ENCODE results near the gene TMEM233.

Gene TMEM233

GRCh38 chr12:119574255-119574654, 19.3 kb upstream of the TMEM233 start:
- Histone ChIP-seq H4K8ac (ENCODE audit: low read depth, low read length) (no peak overlapping the region), H3K18ac (ENCODE audit: low read length) (no peak overlapping the region), H3K27me3 (ENCODE audit: insufficient read depth, low read length) (no peaks in the 10 kb centered on the region), H3K4me2 (ENCODE audit: low read length) (no peak overlapping the region), H2BK120ac (ENCODE audit: insufficient read depth, low read length, poor library complexity) (no peak overlapping the region), H3K4me1 (ENCODE audit: control insufficient read depth in 1 of 2, insufficient read depth in 2 of 2, low read length in 2 of 2) (no peaks in the 10 kb centered on the region), H4K12ac (ENCODE audit: low read depth, low read length) (no peak overlapping the region), H3K14ac (ENCODE audit: low read length) (no peak overlapping the region), H2AFZ (ENCODE audit: insufficient read depth, low read length, poor library complexity) (no peak overlapping the region), H2BK5ac (ENCODE audit: low read depth, low read length, poor library complexity) (no peak overlapping the region), H3K4ac (ENCODE audit: low read depth, low read length) (no peak overlapping the region), H3K23ac (ENCODE audit: low read length) (no peak overlapping the region), H2BK12ac (ENCODE audit: low read length) (no peak overlapping the region), H3K79me2 (ENCODE audit: control insufficient read depth, insufficient read depth, low read length, poor library complexity) (no peaks in the 10 kb centered on the region), H3K4me3 (ENCODE audit: low read depth, low read length) (no peak overlapping the region), H3K36me3 (ENCODE audit: control insufficient read depth in 1 of 2, insufficient read depth in 2 of 2, low read length in 2 of 2) (no peaks in the 10 kb centered on the region), H3K9me3 (ENCODE audit: insufficient read depth, low read depth, low read length) (no peaks in the 10 kb centered on the region), H3K9ac (ENCODE audit: low read length) (no peak overlapping the region), H3K27ac (ENCODE audit: low read depth, low read length) (no peak overlapping the region), H2AK5ac (ENCODE audit: low read length) (no peak overlapping the region), H4K91ac (ENCODE audit: low read depth, low read length) (no peak overlapping the region), H3K79me1 (ENCODE audit: low read length) (no peaks in the 10 kb centered on the region)
- DNase-seq: no peak
- WGBS (ENCODE audit: extremely low coverage, insufficient coverage, insufficient read length): no CpG with 5 or more reads among the region's 1 CpG

- no peak overlapping the region for H3K27ac ChIP-seq (ENCODE audit: low read depth, low read length)
- H3K4me2 ChIP-seq (ENCODE audit: low read length): no peak overlapping the region
- H3K36me3 ChIP-seq (ENCODE audit: control insufficient read depth in 1 of 2, insufficient read depth in 2 of 2, low read length in 2 of 2): no peaks in the 10 kb centered on the region
- H3K27me3 ChIP-seq (ENCODE audit: insufficient read depth, low read length): no peaks in the 10 kb centered on the region
- no peak overlapping the region for H4K91ac ChIP-seq (ENCODE audit: low read depth, low read length)
- no peak overlapping the region for H4K8ac ChIP-seq (ENCODE audit: low read depth, low read length)
- H3K4me3 ChIP-seq (ENCODE audit: low read depth, low read length): no peak overlapping the region
- H3K4me1 ChIP-seq (ENCODE audit: control insufficient read depth in 1 of 2, insufficient read depth in 2 of 2, low read length in 2 of 2): no peaks in the 10 kb centered on the region
- H3K4ac ChIP-seq (ENCODE audit: low read depth, low read length): no peak overlapping the region
- no peak overlapping the region for H3K14ac ChIP-seq (ENCODE audit: low read length)
- no peak overlapping the region for H4K12ac ChIP-seq (ENCODE audit: low read depth, low read length)
- H3K18ac ChIP-seq (ENCODE audit: low read length): no peak overlapping the region
- no peak overlapping the region for H2AK5ac ChIP-seq (ENCODE audit: low read length)
- no peaks in the 10 kb centered on the region for H3K79me1 ChIP-seq (ENCODE audit: low read length)
- no CpG with 5 or more reads among the region's 8 CpGs for WGBS (ENCODE audit: extremely low coverage, insufficient coverage, insufficient read length)
- H3K23ac ChIP-seq (ENCODE audit: low read length): no peak overlapping the region
- H2BK12ac ChIP-seq (ENCODE audit: low read length): no peak overlapping the region
- no peak overlapping the region for H2BK5ac ChIP-seq (ENCODE audit: low read depth, low read length, poor library complexity)
- no peaks in the 10 kb centered on the region for H3K79me2 ChIP-seq (ENCODE audit: control insufficient read depth, insufficient read depth, low read length, poor library complexity)
- no peak for DNase-seq
- H3K9me3 ChIP-seq (ENCODE audit: insufficient read depth, low read depth, low read length): no peaks in the 10 kb centered on the region
- H2AFZ ChIP-seq (ENCODE audit: insufficient read depth, low read length, poor library complexity): no peak overlapping the region
- H3K9ac ChIP-seq (ENCODE audit: low read length): no peak overlapping the region
- no peak overlapping the region for H2BK120ac ChIP-seq (ENCODE audit: insufficient read depth, low read length, poor library complexity)
These were observed 17.3 kb upstream of the TMEM233 start for GRCh38 chr12:119576118-119576810.

DNA sequence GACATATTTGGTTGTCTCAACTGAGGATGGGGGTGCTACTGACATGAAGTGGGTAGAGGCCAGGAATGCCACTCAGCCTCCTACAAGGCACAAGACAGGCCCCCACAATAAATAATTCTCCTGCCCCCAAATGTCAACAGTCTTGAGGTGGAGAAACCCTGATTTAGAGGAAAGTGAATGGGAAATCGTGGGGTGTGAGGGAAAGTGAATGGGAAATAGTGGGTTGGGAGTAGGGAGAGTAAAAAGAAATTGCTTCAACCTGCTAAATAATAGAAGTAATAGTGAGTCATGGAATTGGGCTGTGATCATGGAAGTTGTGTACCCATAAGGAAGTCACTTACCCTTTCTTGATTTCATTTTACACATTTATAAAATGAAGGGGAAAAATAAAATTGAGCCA, 16.7 kb upstream of the TMEM233 start:
- Histone ChIP-seq H3K14ac (ENCODE audit: low read length) (no peak overlapping the region), H2AK5ac (ENCODE audit: low read length) (no peak overlapping the region), H3K27me3 (ENCODE audit: insufficient read depth, low read length) (no peaks in the 10 kb centered on the region), H4K91ac (ENCODE audit: low read depth, low read length) (no peak overlapping the region), H3K23ac (ENCODE audit: low read length) (no peak overlapping the region), H3K79me1 (ENCODE audit: low read length) (no peaks in the 10 kb centered on the region), H4K8ac (ENCODE audit: low read depth, low read length) (no peak overlapping the region), H3K4me3 (ENCODE audit: low read depth, low read length) (no peak overlapping the region), H4K12ac (ENCODE audit: low read depth, low read length) (no peak overlapping the region), H3K9me3 (ENCODE audit: insufficient read depth, low read depth, low read length) (no peaks in the 10 kb centered on the region), H3K4me2 (ENCODE audit: low read length) (no peak overlapping the region), H3K27ac (ENCODE audit: low read depth, low read length) (no peak overlapping the region), H3K4ac (ENCODE audit: low read depth, low read length) (no peak overlapping the region), H2BK5ac (ENCODE audit: low read depth, low read length, poor library complexity) (no peak overlapping the region), H3K4me1 (ENCODE audit: control insufficient read depth in 1 of 2, insufficient read depth in 2 of 2, low read length in 2 of 2) (no peaks in the 10 kb centered on the region), H3K79me2 (ENCODE audit: control insufficient read depth, insufficient read depth, low read length, poor library complexity) (no peaks in the 10 kb centered on the region), H2AFZ (ENCODE audit: insufficient read depth, low read length, poor library complexity) (no peak overlapping the region), H2BK12ac (ENCODE audit: low read length) (no peak overlapping the region), H3K36me3 (ENCODE audit: control insufficient read depth in 1 of 2, insufficient read depth in 2 of 2, low read length in 2 of 2) (no peaks in the 10 kb centered on the region), H3K9ac (ENCODE audit: low read length) (no peak overlapping the region), H3K18ac (ENCODE audit: low read length) (no peak overlapping the region), H2BK120ac (ENCODE audit: insufficient read depth, low read length, poor library complexity) (no peak overlapping the region)
- no peak for DNase-seq
- 100% methylated on average over 1 of the region's 1 CpG for WGBS (ENCODE audit: extremely low coverage, insufficient coverage, insufficient read length)

GRCh38 chr12:119578112-119578511, 15.5 kb upstream of the TMEM233 start:
- H3K27me3 ChIP-seq (ENCODE audit: insufficient read depth, low read length): no peaks in the 10 kb centered on the region
- H2AFZ ChIP-seq (ENCODE audit: insufficient read depth, low read length, poor library complexity): no peak overlapping the region
- H3K4me2 ChIP-seq (ENCODE audit: low read length): no peak overlapping the region
- no peak overlapping the region for H4K8ac ChIP-seq (ENCODE audit: low read depth, low read length)
- H2AK5ac ChIP-seq (ENCODE audit: low read length): no peak overlapping the region
- WGBS (ENCODE audit: extremely low coverage, insufficient coverage, insufficient read length): no CpG with 5 or more reads among the region's 2 CpGs
- no peaks in the 10 kb centered on the region for H3K79me2 ChIP-seq (ENCODE audit: control insufficient read depth, insufficient read depth, low read length, poor library complexity)
- H4K12ac ChIP-seq (ENCODE audit: low read depth, low read length): no peak overlapping the region
- no peak overlapping the region for H3K4me3 ChIP-seq (ENCODE audit: low read depth, low read length)
- H3K4ac ChIP-seq (ENCODE audit: low read depth, low read length): no peak overlapping the region
- no peak overlapping the region for H4K91ac ChIP-seq (ENCODE audit: low read depth, low read length)
- no peaks in the 10 kb centered on the region for H3K79me1 ChIP-seq (ENCODE audit: low read length)
- no peak overlapping the region for H3K9ac ChIP-seq (ENCODE audit: low read length)
- H3K18ac ChIP-seq (ENCODE audit: low read length): no peak overlapping the region
- H2BK12ac ChIP-seq (ENCODE audit: low read length): no peak overlapping the region
- no peaks in the 10 kb centered on the region for H3K36me3 ChIP-seq (ENCODE audit: control insufficient read depth in 1 of 2, insufficient read depth in 2 of 2, low read length in 2 of 2)
- H2BK120ac ChIP-seq (ENCODE audit: insufficient read depth, low read length, poor library complexity): no peak overlapping the region
- DNase-seq: peak in 1 of 2 donors; percentile 3
- H3K27ac ChIP-seq (ENCODE audit: low read depth, low read length): no peak overlapping the region
- no peaks in the 10 kb centered on the region for H3K9me3 ChIP-seq (ENCODE audit: insufficient read depth, low read depth, low read length)
- no peak overlapping the region for H2BK5ac ChIP-seq (ENCODE audit: low read depth, low read length, poor library complexity)
- H3K4me1 ChIP-seq (ENCODE audit: control insufficient read depth in 1 of 2, insufficient read depth in 2 of 2, low read length in 2 of 2): no peaks in the 10 kb centered on the region
- no peak overlapping the region for H3K23ac ChIP-seq (ENCODE audit: low read length)
- no peak overlapping the region for H3K14ac ChIP-seq (ENCODE audit: low read length)
